ENCODE results near the gene OR8B8. TPM values are rescaled to one million over a fixed set of nuclear protein-coding genes. Genes with fewer than 3 reads are reported as not detected.
"Not testable (repeated sequence)": the region's sequence is repeated elsewhere in the genome, so short reads cannot be mapped to it uniquely, and the experiment has no call there.

The OR8B8 gene
- total RNA-seq, 1 experiment from 2014 or later: not detected

DNA sequence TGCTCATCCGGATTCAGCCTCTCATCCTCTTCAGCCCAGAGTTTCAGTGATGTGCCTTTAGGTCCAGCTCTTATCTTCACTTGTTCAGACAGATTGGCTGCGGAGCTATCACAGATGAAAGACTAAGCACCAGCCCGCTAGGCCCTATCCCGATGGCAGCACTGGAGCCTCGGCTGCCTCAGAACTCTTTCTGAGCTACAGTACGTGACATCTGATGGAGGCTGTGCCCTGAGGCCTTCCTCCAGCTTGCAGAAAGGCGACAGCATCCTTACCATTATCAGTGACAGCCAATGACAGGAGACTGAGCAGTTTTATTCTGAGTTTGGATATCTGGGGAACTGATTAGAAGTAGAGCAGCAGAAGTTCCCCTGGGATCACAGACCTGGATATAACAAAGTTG lies 4.0 kb downstream of the OR8B8 start:
- DNase-seq (ENCODE audit: low read depth): no peak

- no peak for DNase-seq (ENCODE audit: low read depth)
These were observed 4.4 kb downstream of the OR8B8 start for GRCh38 chr11:124441081-124441480.

DNA sequence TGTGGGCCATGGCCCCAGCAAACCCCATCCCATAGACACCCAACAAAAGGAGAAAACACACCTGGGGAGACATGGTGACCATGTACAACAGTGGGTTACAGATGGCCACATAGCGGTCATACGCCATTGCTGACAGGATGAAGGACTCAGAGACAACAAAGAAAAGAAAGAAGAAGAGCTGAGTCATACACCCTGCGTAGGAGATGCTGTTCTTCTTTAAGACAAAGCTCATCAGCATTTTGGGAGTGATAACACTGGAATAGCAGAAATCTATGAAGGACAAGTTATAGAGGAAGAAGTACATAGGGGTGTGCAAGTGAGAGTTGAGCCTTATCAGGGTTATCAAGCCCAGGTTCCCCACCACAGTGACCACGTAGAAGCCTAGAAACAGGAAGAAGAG lies 4.9 kb downstream of the OR8B8 start:
- no peak for DNase-seq (ENCODE audit: low read depth)

GRCh38 chr11:124434699-124435098 lies 10.8 kb downstream of the OR8B8 start:
- DNase-seq (ENCODE audit: low read depth): no peak

DNA sequence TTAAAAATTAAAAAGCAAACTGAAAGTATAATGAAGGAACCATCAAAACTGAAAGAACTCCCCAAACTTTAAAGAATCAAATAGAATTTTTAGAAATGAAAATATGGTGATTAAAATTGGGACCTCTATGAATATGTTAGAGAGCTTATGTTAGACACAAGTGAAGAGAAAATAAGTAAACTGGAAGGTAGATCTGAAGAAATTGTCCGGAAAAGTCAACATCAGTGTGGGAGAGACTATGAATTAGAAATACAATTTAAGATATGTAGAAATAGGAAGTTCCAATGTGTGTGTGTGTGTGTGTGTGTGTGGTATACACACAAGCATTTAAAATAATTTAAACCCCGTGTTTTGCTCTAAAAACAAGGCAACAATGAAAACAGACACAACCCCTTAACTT lies 15.9 kb downstream of the OR8B8 start:
- no peak for DNase-seq (ENCODE audit: low read depth)

GRCh38 chr11:124424384-124424921 lies 21.0 kb downstream of the OR8B8 start, which contains the start of gene OR8B4:
Gene OR8B4, minus strand, starts transcription at chr11:124424871. Its CDS starts 0 bp downstream, at chr11:124424871.
- no peak for DNase-seq (ENCODE audit: low read depth)

DNA sequence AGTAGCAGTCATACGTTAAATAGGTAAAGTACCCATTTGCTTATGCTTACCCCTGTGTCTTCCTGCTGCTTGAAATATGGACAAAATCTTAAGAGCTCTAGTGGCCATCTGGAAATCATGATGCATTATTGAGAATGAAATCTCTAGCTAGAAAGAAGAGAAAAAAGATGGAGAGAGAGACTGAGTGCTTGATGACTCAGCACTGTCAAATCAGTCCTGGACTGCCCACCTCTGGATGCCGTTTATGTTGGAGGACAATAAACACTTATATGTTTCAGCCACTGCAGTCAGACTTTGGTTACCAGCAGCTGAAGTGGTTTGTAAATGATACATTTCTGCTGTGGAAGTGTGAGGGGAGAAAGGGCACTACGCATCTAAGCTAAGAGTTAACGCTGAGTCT lies 24.5 kb downstream of the OR8B8 start:
- DNase-seq (ENCODE audit: low read depth): no peak

DNA sequence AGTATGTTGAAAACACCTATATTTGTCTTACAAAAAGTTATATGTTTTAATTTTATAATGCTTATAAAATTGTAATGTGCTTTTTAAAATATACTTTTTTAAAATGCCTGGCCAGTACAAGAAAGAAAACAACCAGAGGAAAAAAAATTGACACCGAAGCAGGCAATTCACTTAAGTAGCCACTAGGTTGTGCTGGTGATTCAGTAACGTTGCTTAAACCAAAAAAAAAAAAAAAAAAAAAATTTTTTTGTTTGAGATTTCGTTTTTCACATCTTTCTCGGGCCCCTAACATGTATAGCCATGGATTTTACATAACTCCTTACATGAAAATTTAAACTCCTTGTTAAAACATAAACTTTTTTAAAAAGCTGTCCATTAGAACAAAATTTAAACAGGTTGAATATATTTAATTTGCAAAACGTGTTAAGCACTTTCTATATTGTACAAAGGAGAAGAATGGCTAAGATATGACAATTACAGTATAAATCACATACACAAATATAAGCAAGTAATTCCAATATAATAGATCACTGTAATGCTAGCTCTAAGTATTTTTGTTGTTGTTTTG lies 30.1 kb downstream of the OR8B8 start:
- DNase-seq (ENCODE audit: low read depth): peak; percentile 35

DNA sequence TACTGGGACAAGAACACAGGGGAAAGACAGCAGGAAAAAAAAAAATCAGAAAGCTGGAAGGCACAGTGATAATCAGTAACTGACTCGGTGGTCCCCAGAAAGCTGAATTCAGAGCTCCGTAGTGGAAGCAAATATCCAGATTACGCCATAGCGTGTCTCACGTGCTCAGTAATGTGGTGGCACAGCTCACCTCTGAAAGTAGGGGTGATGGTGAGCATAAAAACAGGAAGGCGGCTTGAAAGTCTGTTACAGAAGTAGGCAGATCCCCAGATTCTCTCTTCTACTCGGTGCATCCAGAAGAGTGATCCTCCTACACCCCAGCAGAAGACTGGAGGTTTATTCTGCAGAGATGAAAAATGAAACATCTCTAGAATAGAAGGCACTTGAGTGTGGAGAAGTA lies 35.6 kb downstream of the OR8B8 start:
- DNase-seq (ENCODE audit: low read depth): no peak

DNA sequence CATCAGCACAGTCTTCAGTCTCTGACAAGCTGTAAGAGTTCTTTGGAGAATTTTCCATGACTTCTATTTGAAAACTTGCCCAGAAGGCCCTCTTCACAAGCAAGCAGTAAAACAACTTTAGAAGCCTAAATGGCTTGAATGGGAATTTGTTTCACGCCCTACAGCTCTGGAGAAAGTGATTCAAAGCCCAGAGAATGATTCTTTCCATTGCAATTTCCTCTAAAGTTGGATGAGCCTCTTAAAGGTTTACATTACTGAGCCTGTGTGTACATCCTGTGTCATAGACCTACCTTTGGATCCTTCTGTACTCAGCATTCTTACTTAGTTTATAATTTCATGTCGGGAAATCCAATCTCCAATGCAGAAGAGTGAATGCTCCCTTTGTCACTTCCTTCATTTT lies 39.9 kb downstream of the OR8B8 start:
- no peak for DNase-seq (ENCODE audit: low read depth)

DNA sequence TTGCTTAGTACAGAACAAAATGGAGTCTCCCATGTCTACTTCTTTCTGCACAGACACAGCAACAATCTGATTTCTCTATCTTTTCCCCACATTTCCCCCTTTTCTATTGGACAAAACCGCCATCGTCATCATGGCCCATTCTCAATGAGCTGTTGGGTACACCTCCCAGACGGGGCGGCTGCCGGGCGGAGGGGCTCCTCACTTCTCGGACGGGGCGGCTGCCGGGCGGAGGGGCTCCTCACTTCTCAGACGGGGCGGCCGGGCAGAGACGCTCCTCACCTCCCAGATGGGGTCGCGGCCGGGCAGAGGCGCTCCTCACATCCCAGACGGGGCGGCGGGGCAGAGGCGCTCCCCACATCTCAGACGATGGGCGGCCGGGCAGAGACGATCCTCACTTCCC lies 42.3 kb downstream of the OR8B8 start:
- not testable (repeated sequence) for DNase-seq (ENCODE audit: low read depth)

- peak; percentile 76 for DNase-seq (ENCODE audit: low read depth)
These were observed 43.1 kb downstream of the OR8B8 start for GRCh38 chr11:124402326-124402922.

GRCh38 chr11:124398924-124399323 lies 46.6 kb downstream of the OR8B8 start, which contains the start of gene OR8B3:
Gene OR8B3, minus strand, starts transcription at chr11:124399024. Its CDS starts 1,673 bp downstream, at chr11:124397351.
- no peak for DNase-seq (ENCODE audit: low read depth)

DNA sequence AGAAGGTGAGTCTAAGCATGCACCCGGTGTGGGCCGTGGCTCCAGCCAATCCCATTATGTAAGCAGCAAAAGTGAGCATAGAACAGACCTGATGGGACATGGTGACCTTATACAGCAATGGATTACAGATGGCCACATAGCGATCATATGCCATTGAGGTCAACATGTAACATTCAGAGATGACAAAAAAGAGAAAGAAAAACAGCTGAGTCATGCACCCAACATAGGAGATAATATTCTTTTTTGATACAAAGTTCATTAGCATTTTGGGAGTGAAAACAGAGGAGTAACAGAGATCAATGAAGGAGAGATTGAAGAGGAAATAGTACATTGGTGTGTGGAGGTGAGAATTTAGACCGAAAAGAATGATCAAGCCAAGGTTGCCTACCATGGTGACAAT lies 48.6 kb downstream of the OR8B8 start:
- DNase-seq (ENCODE audit: low read depth): not testable (repeated sequence)

DNA sequence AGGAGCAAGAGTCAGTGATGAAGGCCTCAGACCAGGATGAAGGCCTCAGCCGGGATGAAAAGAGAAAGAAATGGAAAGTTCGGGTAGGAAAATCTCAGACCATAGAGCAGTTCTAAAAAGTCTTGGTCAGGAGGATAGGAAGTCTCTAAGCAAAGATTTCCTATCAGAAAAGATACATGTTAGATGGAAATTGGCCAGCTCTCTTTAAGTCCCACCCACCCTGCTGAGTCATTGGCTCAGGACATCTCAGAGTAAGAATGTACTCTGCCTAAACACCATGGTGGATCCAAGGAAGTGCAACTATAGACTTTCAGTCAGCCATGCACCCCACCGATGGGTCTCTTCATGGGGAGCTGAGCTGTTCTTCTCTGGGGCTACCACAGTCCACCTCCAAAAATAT lies 51.1 kb downstream of the OR8B8 start:
- DNase-seq (ENCODE audit: low read depth): peak; percentile 32

Other genes starting within 250 kb of the OR8B8 start
- not detected in 2 replicates for gene OR8G1, start 204.6 kb downstream of the OR8B8 start, total RNA-seq (2014; rRNA removed; shearing (Covaris generic))
- gene OR8G5, start 189.3 kb downstream of the OR8B8 start, total RNA-seq (2014; rRNA removed; shearing (Covaris generic)): not detected in 2 replicates
- gene OR8D1, start 131.7 kb downstream of the OR8B8 start, total RNA-seq (2014; rRNA removed; shearing (Covaris generic)): not detected in 2 replicates
- not detected in 2 replicates for gene OR8D2, start 125.5 kb downstream of the OR8B8 start, total RNA-seq (2014; rRNA removed; shearing (Covaris generic))
- not detected in 2 replicates for gene OR8B2, start 61.2 kb downstream of the OR8B8 start, total RNA-seq (2014; rRNA removed; shearing (Covaris generic))
- not detected in 2 replicates for gene OR8B3, start 46.7 kb downstream of the OR8B8 start, total RNA-seq (2014; rRNA removed; shearing (Covaris generic))
- gene OR8B4, start 20.8 kb downstream of the OR8B8 start, total RNA-seq (2014; rRNA removed; shearing (Covaris generic)): not detected in 2 replicates
- not detected in 2 replicates for gene OR8B12, start 98.0 kb upstream of the OR8B8 start, total RNA-seq (2014; rRNA removed; shearing (Covaris generic))
- gene OR8A1, start 124.3 kb upstream of the OR8B8 start, total RNA-seq (2014; rRNA removed; shearing (Covaris generic)): not detected in 2 replicates
- gene PANX3, start 165.7 kb upstream of the OR8B8 start, total RNA-seq (2014; rRNA removed; shearing (Covaris generic)): not detected in 2 replicates
- 16.6 and 26.9 TPM in 2 replicates for gene TBRG1, start 177.2 kb upstream of the OR8B8 start, total RNA-seq (2014; rRNA removed; shearing (Covaris generic))
- 14.9 and 18.0 TPM in 2 replicates for gene SIAE, start 228.0 kb upstream of the OR8B8 start, total RNA-seq (2014; rRNA removed; shearing (Covaris generic))
- 29.9 and 43.4 TPM in 2 replicates for gene SPA17, start 228.2 kb upstream of the OR8B8 start, total RNA-seq (2014; rRNA removed; shearing (Covaris generic))